HEK293 (cell line): ENCODE results near the gene KCNC1.

Experiments
- CTCF ChIA-PET: fragments of 350-600 bp; formaldehyde crosslinking; extraction: SDS; loops from one replicate; lab custom pipeline; 2021; ENCODE audit warnings: antibody characterized with exemption; lab: Yijun Ruan, JAX
- POLR2A ChIA-PET: fragments of 300-600 bp; formaldehyde crosslinking; extraction: SDS; loops from one replicate; lab custom pipeline; 2020; ENCODE audit warnings: antibody characterized with exemption, inconsistent platforms; lab: Yijun Ruan, JAX
- H3K27ac ChIP-seq: fragments of 200-500 bp; sonication (Bioruptor generic); 2 replicates; pipeline ENCODE4 v1.5.1; 2014; ENCODE audit warnings: low read depth, low read length, control low read depth, inconsistent platforms; ENCODE audit errors: extremely low read depth
- H3K36me3 ChIP-seq, 2 experiments: fragments of 200-500 bp in 1 of 2; sonication (Bioruptor generic) in 1 of 2; 1 replicate in 1 of 2; 2 replicates in 1 of 2; pipeline ENCODE4 v1.5.1; 2014 to 2017; ENCODE audit warnings: inconsistent platforms in 2 of 2, low read length in 2 of 2; ENCODE audit not compliant: control insufficient read depth in 2 of 2, insufficient read depth in 1 of 2
- H3K4me1 ChIP-seq: fragments of 200-500 bp; sonication (Bioruptor generic); 2 replicates; pipeline ENCODE4 v1.5.1; 2014; ENCODE audit warnings: mild to moderate bottlenecking, low read length, inconsistent platforms; ENCODE audit not compliant: control insufficient read depth, insufficient read depth
- H3K4me3 ChIP-seq: 2 replicates; pipeline ENCODE4 v1.5.1; 2011; ENCODE audit warnings: low read depth, mild to moderate bottlenecking, control low read depth, low read length, moderate library complexity
- H3K9me3 ChIP-seq: fragments of 200-500 bp; sonication (Bioruptor generic); 2 replicates; pipeline ENCODE4 v1.5.1; 2014; ENCODE audit warnings: low read depth, low read length, inconsistent platforms; ENCODE audit not compliant: control insufficient read depth, insufficient read depth
- HOXC10 ChIP-seq: sonication (generic); formaldehyde crosslinking; IDR thresholded peaks from 2 replicates; pipeline ENCODE4 v1.8.1; 2023; ENCODE audit warnings: mild to moderate bottlenecking, missing genetic modification reagents
- SCRT1 ChIP-seq: fragments of 450-650 bp; formaldehyde crosslinking; IDR thresholded peaks from 2 replicates; pipeline ENCODE4 v1.5.1; 2016; ENCODE audit warnings: missing biosample characterization, missing genetic modification characterization, borderline replicate concordance
- ZIC2 ChIP-seq: fragments of 450-650 bp; formaldehyde crosslinking; IDR thresholded peaks from 2 replicates; pipeline ENCODE4 v1.5.1; 2016; ENCODE audit warnings: missing biosample characterization, missing genetic modification characterization
- ZNF138 ChIP-seq: fragments of 450-650 bp; formaldehyde crosslinking; IDR thresholded peaks from 2 replicates; pipeline ENCODE4 v1.5.1; 2016; ENCODE audit warnings: missing biosample characterization, missing genetic modification characterization, borderline replicate concordance
- ZNF140 ChIP-seq: fragments of 450-650 bp; formaldehyde crosslinking; IDR thresholded peaks from 2 replicates; pipeline ENCODE4 v1.5.1; 2016; ENCODE audit warnings: missing biosample characterization, missing genetic modification characterization
- ZNF184 ChIP-seq: fragments of 450-650 bp; IDR thresholded peaks from 2 replicates; pipeline ENCODE4 v1.5.1; 2018; ENCODE audit warnings: missing biosample characterization, mild to moderate bottlenecking, missing genetic modification characterization
- ZNF19 ChIP-seq: fragments of 450-650 bp; formaldehyde crosslinking; IDR thresholded peaks from 2 replicates; pipeline ENCODE4; 2016; ENCODE audit warnings: missing biosample characterization, missing genetic modification characterization, low read depth
- ZNF2 ChIP-seq: fragments of 450-650 bp; formaldehyde crosslinking; IDR thresholded peaks from 2 replicates; pipeline ENCODE4 v1.5.1; 2016; ENCODE audit warnings: missing biosample characterization, missing genetic modification characterization
- ZNF211 ChIP-seq: fragments of 450-650 bp; formaldehyde crosslinking; IDR thresholded peaks from 2 replicates; pipeline ENCODE4 v1.5.1; 2016; ENCODE audit warnings: low read depth, missing biosample characterization, missing genetic modification characterization
- ZNF266 ChIP-seq: fragments of 450-650 bp; formaldehyde crosslinking; IDR thresholded peaks from 2 replicates; pipeline ENCODE4 v1.5.1; 2016; ENCODE audit warnings: missing biosample characterization, missing genetic modification characterization, low read depth
- ZNF362 ChIP-seq: fragments of 450-650 bp; formaldehyde crosslinking; IDR thresholded peaks from 2 replicates; pipeline ENCODE4 v1.5.1; 2016; ENCODE audit warnings: missing biosample characterization, missing genetic modification characterization
- ZNF473 ChIP-seq: fragments of 450-650 bp; formaldehyde crosslinking; IDR thresholded peaks from 2 replicates; pipeline ENCODE4 v1.5.1; 2017; ENCODE audit warnings: missing biosample characterization, missing genetic modification characterization
- ZNF501 ChIP-seq: fragments of 450-650 bp; formaldehyde crosslinking; IDR thresholded peaks from 2 replicates; pipeline ENCODE4 v1.5.1; 2016; ENCODE audit warnings: missing biosample characterization, missing genetic modification characterization
- ZNF626 ChIP-seq: fragments of 450-650 bp; sonication (Bioruptor Pico); formaldehyde crosslinking; IDR thresholded peaks from 2 replicates; pipeline ENCODE4 v1.5.1; 2018; ENCODE audit warnings: missing biosample characterization, missing genetic modification characterization, inconsistent platforms
- ZNF701 ChIP-seq: fragments of 450-650 bp; formaldehyde crosslinking; IDR thresholded peaks from 2 replicates; pipeline ENCODE4 v1.5.1; 2016; ENCODE audit warnings: missing biosample characterization, missing genetic modification characterization
- ZNF776 ChIP-seq: fragments of 450-650 bp; formaldehyde crosslinking; IDR thresholded peaks from 2 replicates; pipeline ENCODE4 v1.5.0; 2017; ENCODE audit warnings: missing biosample characterization, missing genetic modification characterization, borderline replicate concordance
- TF ChIP-seq, protein P1 (sequence below): fragments of 450-650 bp; formaldehyde crosslinking; IDR thresholded peaks from 2 replicates; pipeline ENCODE4 v1.5.1; 2016; ENCODE audit warnings: missing biosample characterization, missing genetic modification characterization
- TF ChIP-seq, protein P2 (sequence below): fragments of 450-650 bp; formaldehyde crosslinking; IDR thresholded peaks from 2 replicates; pipeline ENCODE4 v1.5.1; 2017; ENCODE audit warnings: missing biosample characterization, mild to moderate bottlenecking, missing genetic modification characterization, moderate library complexity
- TF ChIP-seq, protein P3 (sequence below): fragments of 450-650 bp; formaldehyde crosslinking; IDR thresholded peaks from 2 replicates; pipeline ENCODE4 v1.5.1; 2016; ENCODE audit warnings: missing biosample characterization, missing genetic modification characterization
- TF ChIP-seq, protein P4 (sequence below): fragments of 450-650 bp; formaldehyde crosslinking; IDR thresholded peaks from 2 replicates; pipeline ENCODE4 v1.5.1; 2017; ENCODE audit warnings: missing biosample characterization, missing genetic modification characterization
- TF ChIP-seq, protein P5 (sequence below): fragments of 450-650 bp; formaldehyde crosslinking; optimal IDR thresholded peaks from 2 replicates; pipeline ENCODE3; 2016; ENCODE audit warnings: missing biosample characterization, mild to moderate bottlenecking, missing genetic modification characterization

KCNC1 gene

GRCh38 chr11:17779861-17780594, 45.4 kb downstream of the KCNC1 start (continued):
- TF ChIP-seq, protein P1, sequence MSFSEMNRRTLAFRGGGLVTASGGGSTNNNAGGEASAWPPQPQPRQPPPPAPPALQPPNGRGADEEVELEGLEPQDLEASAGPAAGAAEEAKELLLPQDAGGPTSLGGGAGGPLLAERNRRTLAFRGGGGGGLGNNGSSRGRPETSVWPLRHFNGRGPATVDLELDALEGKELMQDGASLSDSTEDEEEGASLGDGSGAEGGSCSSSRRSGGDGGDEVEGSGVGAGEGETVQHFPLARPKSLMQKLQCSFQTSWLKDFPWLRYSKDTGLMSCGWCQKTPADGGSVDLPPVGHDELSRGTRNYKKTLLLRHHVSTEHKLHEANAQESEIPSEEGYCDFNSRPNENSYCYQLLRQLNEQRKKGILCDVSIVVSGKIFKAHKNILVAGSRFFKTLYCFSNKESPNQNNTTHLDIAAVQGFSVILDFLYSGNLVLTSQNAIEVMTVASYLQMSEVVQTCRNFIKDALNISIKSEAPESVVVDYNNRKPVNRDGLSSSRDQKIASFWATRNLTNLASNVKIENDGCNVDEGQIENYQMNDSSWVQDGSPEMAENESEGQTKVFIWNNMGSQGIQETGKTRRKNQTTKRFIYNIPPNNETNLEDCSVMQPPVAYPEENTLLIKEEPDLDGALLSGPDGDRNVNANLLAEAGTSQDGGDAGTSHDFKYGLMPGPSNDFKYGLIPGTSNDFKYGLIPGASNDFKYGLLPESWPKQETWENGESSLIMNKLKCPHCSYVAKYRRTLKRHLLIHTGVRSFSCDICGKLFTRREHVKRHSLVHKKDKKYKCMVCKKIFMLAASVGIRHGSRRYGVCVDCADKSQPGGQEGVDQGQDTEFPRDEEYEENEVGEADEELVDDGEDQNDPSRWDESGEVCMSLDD = no peak
- TF ChIP-seq, protein P2, sequence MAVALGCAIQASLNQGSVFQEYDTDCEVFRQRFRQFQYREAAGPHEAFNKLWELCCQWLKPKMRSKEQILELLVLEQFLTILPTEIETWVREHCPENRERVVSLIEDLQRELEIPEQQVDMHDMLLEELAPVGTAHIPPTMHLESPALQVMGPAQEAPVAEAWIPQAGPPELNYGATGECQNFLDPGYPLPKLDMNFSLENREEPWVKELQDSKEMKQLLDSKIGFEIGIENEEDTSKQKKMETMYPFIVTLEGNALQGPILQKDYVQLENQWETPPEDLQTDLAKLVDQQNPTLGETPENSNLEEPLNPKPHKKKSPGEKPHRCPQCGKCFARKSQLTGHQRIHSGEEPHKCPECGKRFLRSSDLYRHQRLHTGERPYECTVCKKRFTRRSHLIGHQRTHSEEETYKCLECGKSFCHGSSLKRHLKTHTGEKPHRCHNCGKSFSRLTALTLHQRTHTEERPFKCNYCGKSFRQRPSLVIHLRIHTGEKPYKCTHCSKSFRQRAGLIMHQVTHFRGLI (tag by site-specific recombination) = no peak
- no peak for TF ChIP-seq ZNF362 (tag by site-specific recombination)
- no peak for TF ChIP-seq ZIC2 (tag by site-specific recombination)

- H3K4me3 ChIP-seq = no peak overlapping the region
- POLR2A ChIA-PET = no interaction called here
- no peaks in the 10 kb centered on the region for H3K4me1 ChIP-seq
- H3K9me3 ChIP-seq = no peaks in the 10 kb centered on the region
- no peak for TF ChIP-seq HOXC10 (CRISPR knock-in tag)
- no peak for TF ChIP-seq ZNF140 (tag by site-specific recombination)
- no peak for TF ChIP-seq ZNF138 (tag by site-specific recombination)
- TF ChIP-seq, protein P3, sequence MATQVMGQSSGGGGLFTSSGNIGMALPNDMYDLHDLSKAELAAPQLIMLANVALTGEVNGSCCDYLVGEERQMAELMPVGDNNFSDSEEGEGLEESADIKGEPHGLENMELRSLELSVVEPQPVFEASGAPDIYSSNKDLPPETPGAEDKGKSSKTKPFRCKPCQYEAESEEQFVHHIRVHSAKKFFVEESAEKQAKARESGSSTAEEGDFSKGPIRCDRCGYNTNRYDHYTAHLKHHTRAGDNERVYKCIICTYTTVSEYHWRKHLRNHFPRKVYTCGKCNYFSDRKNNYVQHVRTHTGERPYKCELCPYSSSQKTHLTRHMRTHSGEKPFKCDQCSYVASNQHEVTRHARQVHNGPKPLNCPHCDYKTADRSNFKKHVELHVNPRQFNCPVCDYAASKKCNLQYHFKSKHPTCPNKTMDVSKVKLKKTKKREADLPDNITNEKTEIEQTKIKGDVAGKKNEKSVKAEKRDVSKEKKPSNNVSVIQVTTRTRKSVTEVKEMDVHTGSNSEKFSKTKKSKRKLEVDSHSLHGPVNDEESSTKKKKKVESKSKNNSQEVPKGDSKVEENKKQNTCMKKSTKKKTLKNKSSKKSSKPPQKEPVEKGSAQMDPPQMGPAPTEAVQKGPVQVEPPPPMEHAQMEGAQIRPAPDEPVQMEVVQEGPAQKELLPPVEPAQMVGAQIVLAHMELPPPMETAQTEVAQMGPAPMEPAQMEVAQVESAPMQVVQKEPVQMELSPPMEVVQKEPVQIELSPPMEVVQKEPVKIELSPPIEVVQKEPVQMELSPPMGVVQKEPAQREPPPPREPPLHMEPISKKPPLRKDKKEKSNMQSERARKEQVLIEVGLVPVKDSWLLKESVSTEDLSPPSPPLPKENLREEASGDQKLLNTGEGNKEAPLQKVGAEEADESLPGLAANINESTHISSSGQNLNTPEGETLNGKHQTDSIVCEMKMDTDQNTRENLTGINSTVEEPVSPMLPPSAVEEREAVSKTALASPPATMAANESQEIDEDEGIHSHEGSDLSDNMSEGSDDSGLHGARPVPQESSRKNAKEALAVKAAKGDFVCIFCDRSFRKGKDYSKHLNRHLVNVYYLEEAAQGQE (tag by site-specific recombination) = no peak
- TF ChIP-seq ZNF184 (tag by site-specific recombination) = no peak
- no peak for TF ChIP-seq ZNF211 (tag by site-specific recombination)
- TF ChIP-seq ZNF2 (tag by site-specific recombination) = no peak
- TF ChIP-seq ZNF701 (tag by site-specific recombination) = no peak
- TF ChIP-seq ZNF19 (tag by site-specific recombination) = no peak
- TF ChIP-seq, protein P4, sequence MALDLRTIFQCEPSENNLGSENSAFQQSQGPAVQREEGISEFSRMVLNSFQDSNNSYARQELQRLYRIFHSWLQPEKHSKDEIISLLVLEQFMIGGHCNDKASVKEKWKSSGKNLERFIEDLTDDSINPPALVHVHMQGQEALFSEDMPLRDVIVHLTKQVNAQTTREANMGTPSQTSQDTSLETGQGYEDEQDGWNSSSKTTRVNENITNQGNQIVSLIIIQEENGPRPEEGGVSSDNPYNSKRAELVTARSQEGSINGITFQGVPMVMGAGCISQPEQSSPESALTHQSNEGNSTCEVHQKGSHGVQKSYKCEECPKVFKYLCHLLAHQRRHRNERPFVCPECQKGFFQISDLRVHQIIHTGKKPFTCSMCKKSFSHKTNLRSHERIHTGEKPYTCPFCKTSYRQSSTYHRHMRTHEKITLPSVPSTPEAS = no peak
- TF ChIP-seq, protein P5, sequence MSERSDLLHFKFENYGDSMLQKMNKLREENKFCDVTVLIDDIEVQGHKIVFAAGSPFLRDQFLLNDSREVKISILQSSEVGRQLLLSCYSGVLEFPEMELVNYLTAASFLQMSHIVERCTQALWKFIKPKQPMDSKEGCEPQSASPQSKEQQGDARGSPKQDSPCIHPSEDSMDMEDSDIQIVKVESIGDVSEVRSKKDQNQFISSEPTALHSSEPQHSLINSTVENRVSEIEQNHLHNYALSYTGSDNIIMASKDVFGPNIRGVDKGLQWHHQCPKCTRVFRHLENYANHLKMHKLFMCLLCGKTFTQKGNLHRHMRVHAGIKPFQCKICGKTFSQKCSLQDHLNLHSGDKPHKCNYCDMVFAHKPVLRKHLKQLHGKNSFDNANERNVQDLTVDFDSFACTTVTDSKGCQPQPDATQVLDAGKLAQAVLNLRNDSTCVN (tag by site-specific recombination) = no peak
- no peak for TF ChIP-seq ZNF501 (tag by site-specific recombination)
- no peak for TF ChIP-seq ZNF473 (tag by site-specific recombination)
- TF ChIP-seq ZNF626 (tag by site-specific recombination) = no peak
- TF ChIP-seq ZNF266 (tag by site-specific recombination) = no peak
- no peak for TF ChIP-seq ZNF776 (tag by site-specific recombination)
- no peak for TF ChIP-seq SCRT1
- H3K36me3 ChIP-seq = no peaks in the 10 kb centered on the region
- CTCF ChIA-PET = interaction anchor here (0.6 kb wide), 2 partner anchors 362 to 605 kb away, joined by 3 to 4 read pairs; no protein-coding TSS in a partner anchor
- H3K27ac ChIP-seq = no peak overlapping the region
These were observed 46.1 kb downstream of the KCNC1 start for GRCh38 chr11:17780668-17781067.
